HUES64 (cell line): ENCODE results near the gene AFF3.

Source experiments
- H3K27ac ChIP-seq: 2 replicates; pipeline ENCODE4 v1.7.0; 2013; ENCODE audit warnings: low read depth, low read length, inconsistent platforms
- H3K27me3 ChIP-seq: 2 replicates; pipeline ENCODE4 v1.6.1; 2013; ENCODE audit warnings: mild to moderate bottlenecking, low read length; ENCODE audit not compliant: insufficient read depth
- H3K36me3 ChIP-seq: 2 replicates; pipeline ENCODE4 v1.6.1; 2013; ENCODE audit warnings: mild to moderate bottlenecking, low read length; ENCODE audit not compliant: insufficient read depth
- H3K4me1 ChIP-seq: 2 replicates; pipeline ENCODE4 v1.6.1; 2013; ENCODE audit warnings: mild to moderate bottlenecking, low read length, moderate library complexity; ENCODE audit not compliant: insufficient read depth
- H3K4me3 ChIP-seq: 2 replicates; pipeline ENCODE4 v1.5.1; 2013; ENCODE audit warnings: mild to moderate bottlenecking, low read length, moderate library complexity
- H3K9ac ChIP-seq: 2 replicates; pipeline ENCODE4 v1.6.1; 2013; ENCODE audit warnings: mild to moderate bottlenecking, low read depth, low read length
- H3K9me3 ChIP-seq: 2 replicates; pipeline ENCODE4 v1.6.1; 2013; ENCODE audit warnings: low read depth, low read length; ENCODE audit not compliant: insufficient read depth
- WGBS: fragments of 150-250, 120-280 bp; methylation state at CpG from one replicate; pipeline ENCODE4 v1.1.7; 2013; ENCODE audit warnings: missing lambda C conversion rate; 5-methylcytosine and 5-hydroxymethylcytosine counted together

Gene AFF3

GRCh38 chr2:99811544-99811943 lies 330.8 kb downstream of the AFF3 start:
- no peak overlapping the region for H3K4me3 ChIP-seq
- H3K27ac ChIP-seq, result no peak overlapping the region
- H3K4me1 ChIP-seq, result peaks cover 7% of the 10 kb centered on the region; the same call in 1 of the 2 replicates
- 96% methylated on average over 6 of the region's 6 CpGs for WGBS
- H3K9me3 ChIP-seq, result no peaks in the 10 kb centered on the region
- no peaks in the 10 kb centered on the region for H3K36me3 ChIP-seq
- H3K9ac ChIP-seq, result no peak overlapping the region
- no peaks in the 10 kb centered on the region for H3K27me3 ChIP-seq

- 91% methylated on average over 4 of the region's 4 CpGs for WGBS
- Histone ChIP-seq H3K27ac (no peak overlapping the region), H3K9ac (no peak overlapping the region), H3K9me3 (no peaks in the 10 kb centered on the region), H3K27me3 (no peaks in the 10 kb centered on the region), H3K36me3 (no peaks in the 10 kb centered on the region), H3K4me1 (peaks cover 7% of the 10 kb centered on the region; the same call in 1 of the 2 replicates), H3K4me3 (no peak overlapping the region)
These were observed 332.2 kb downstream of the AFF3 start for GRCh38 chr2:99810225-99810624.

- Histone ChIP-seq H3K9me3 (no peaks in the 10 kb centered on the region), H3K36me3 (no peaks in the 10 kb centered on the region), H3K27ac (no peak overlapping the region), H3K4me1 (peaks cover 7% of the 10 kb centered on the region; the same call in 1 of the 2 replicates), H3K9ac (no peak overlapping the region), H3K4me3 (no peak overlapping the region), H3K27me3 (no peaks in the 10 kb centered on the region)
- WGBS, result 92% methylated on average over 8 of the region's 8 CpGs
These were observed 333.0 kb downstream of the AFF3 start for GRCh38 chr2:99809259-99809900.

- Histone ChIP-seq H3K9me3 (no peaks in the 10 kb centered on the region), H3K27ac (no peak overlapping the region), H3K4me1 (peaks cover 7% of the 10 kb centered on the region; the same call in 1 of the 2 replicates), H3K27me3 (no peaks in the 10 kb centered on the region), H3K4me3 (no peak overlapping the region), H3K9ac (no peak overlapping the region), H3K36me3 (no peaks in the 10 kb centered on the region)
- 78% methylated on average over 4 of the region's 4 CpGs for WGBS
These were observed 333.8 kb downstream of the AFF3 start for GRCh38 chr2:99808361-99809200.

- Histone ChIP-seq H3K27me3 (no peaks in the 10 kb centered on the region), H3K9ac (no peak overlapping the region), H3K4me1 (peaks cover 7% of the 10 kb centered on the region; the same call in 1 of the 2 replicates), H3K27ac (no peak overlapping the region), H3K36me3 (no peaks in the 10 kb centered on the region), H3K4me3 (no peak overlapping the region), H3K9me3 (no peaks in the 10 kb centered on the region)
- 92% methylated on average over 3 of the region's 4 CpGs for WGBS
These were observed 335.6 kb downstream of the AFF3 start for GRCh38 chr2:99806758-99807157.

GRCh38 chr2:99805930-99806476 lies 336.4 kb downstream of the AFF3 start:
- no peak overlapping the region for H3K9ac ChIP-seq
- H3K4me1 ChIP-seq, result peaks cover 7% of the 10 kb centered on the region; the same call in 1 of the 2 replicates
- H3K4me3 ChIP-seq, result no peak overlapping the region
- 93% methylated on average over 5 of the region's 5 CpGs for WGBS
- no peak overlapping the region for H3K27ac ChIP-seq
- H3K27me3 ChIP-seq, result no peaks in the 10 kb centered on the region
- no peaks in the 10 kb centered on the region for H3K9me3 ChIP-seq
- H3K36me3 ChIP-seq, result no peaks in the 10 kb centered on the region

- Histone ChIP-seq H3K4me1 (peaks cover 5% of the 10 kb centered on the region; the same call in 1 of the 2 replicates), H3K27me3 (no peaks in the 10 kb centered on the region), H3K9ac (no peak overlapping the region), H3K9me3 (no peaks in the 10 kb centered on the region), H3K27ac (no peak overlapping the region), H3K36me3 (no peaks in the 10 kb centered on the region), H3K4me3 (no peak overlapping the region)
- 88% methylated on average over 1 of the region's 1 CpG for WGBS
These were observed 338.5 kb downstream of the AFF3 start for GRCh38 chr2:99803846-99804245.

- Histone ChIP-seq H3K9ac (no peak overlapping the region), H3K27me3 (no peaks in the 10 kb centered on the region), H3K27ac (no peak overlapping the region), H3K4me3 (no peak overlapping the region), H3K36me3 (no peaks in the 10 kb centered on the region), H3K9me3 (peaks cover 6% of the 10 kb centered on the region; the same call in 1 of the 2 replicates), H3K4me1 (no peaks in the 10 kb centered on the region)
- WGBS, result 70% methylated on average over 1 of the region's 1 CpG
These were observed 339.7 kb downstream of the AFF3 start for GRCh38 chr2:99802734-99803133.

GRCh38 chr2:99801327-99801901 lies 341.0 kb downstream of the AFF3 start:
- H3K27ac ChIP-seq, result no peak overlapping the region
- H3K9me3 ChIP-seq, result peaks cover 19% of the 10 kb centered on the region
- H3K4me3 ChIP-seq, result no peak overlapping the region
- H3K27me3 ChIP-seq, result no peaks in the 10 kb centered on the region
- H3K36me3 ChIP-seq, result no peaks in the 10 kb centered on the region
- no peak overlapping the region for H3K9ac ChIP-seq
- H3K4me1 ChIP-seq, result no peaks in the 10 kb centered on the region
- 77% methylated on average over 3 of the region's 4 CpGs for WGBS

GRCh38 chr2:99797475-99797874 lies 344.9 kb downstream of the AFF3 start:
- 60% methylated on average over 1 of the region's 1 CpG for WGBS
- Histone ChIP-seq H3K36me3 (no peaks in the 10 kb centered on the region), H3K9me3 (peaks cover 28% of the 10 kb centered on the region), H3K4me3 (no peak overlapping the region), H3K9ac (no peak overlapping the region), H3K4me1 (no peaks in the 10 kb centered on the region), H3K27ac (no peak overlapping the region), H3K27me3 (no peaks in the 10 kb centered on the region)

- Histone ChIP-seq H3K27ac (no peak overlapping the region), H3K4me3 (no peak overlapping the region), H3K9ac (no peak overlapping the region), H3K36me3 (no peaks in the 10 kb centered on the region), H3K27me3 (no peaks in the 10 kb centered on the region), H3K4me1 (no peaks in the 10 kb centered on the region), H3K9me3 (peaks cover 28% of the 10 kb centered on the region)
These were observed 348.0 kb downstream of the AFF3 start for GRCh38 chr2:99794414-99794813.
